GM23248 (cell line): ENCODE results near the gene HYI. TPM values are rescaled to one million over a fixed set of nuclear protein-coding genes. Genes with fewer than 3 reads are reported as not detected.
A peak's percentile ranks its signal among the peaks of the same experiment; 100 is the strongest.
"Not testable (repeated sequence)": the region's sequence is repeated elsewhere in the genome, so short reads cannot be mapped to it uniquely, and the experiment has no call there.

Source experiments
- DNase-seq: peaks from one replicate; pipeline ENCODE4 v3.0.0-alpha.2; 2015
- H2AFZ ChIP-seq: fragments of 200-600 bp; sonication (generic); 2 replicates; pipeline ENCODE4 v1.6.1; 2016; ENCODE audit warnings: antibody characterized with exemption
- H3F3A ChIP-seq: fragments of 200-600 bp; sonication (generic); 2 replicates; pipeline ENCODE4 v1.6.1; 2016; ENCODE audit warnings: mild to moderate bottlenecking, antibody characterized with exemption, mixed run types; ENCODE audit not compliant: insufficient read depth
- H3K27ac ChIP-seq: fragments of 200-600 bp; sonication (generic); 2 replicates; pipeline ENCODE4 v1.5.1; 2016; ENCODE audit warnings: mild to moderate bottlenecking
- H3K27me3 ChIP-seq: fragments of 200-600 bp; sonication (generic); replicated peaks from 2 replicates; pipeline ENCODE4 v1.6.1; 2016; ENCODE audit warnings: mild to moderate bottlenecking; ENCODE audit not compliant: insufficient read depth
- H3K36me3 ChIP-seq: fragments of 200-600 bp; sonication (generic); 2 replicates; pipeline ENCODE4 v1.6.1; 2016; ENCODE audit warnings: low read depth, mild to moderate bottlenecking
- H3K4me1 ChIP-seq: fragments of 200-600 bp; sonication (generic); 2 replicates; pipeline ENCODE4 v1.6.1; 2016; ENCODE audit warnings: mild to moderate bottlenecking; ENCODE audit not compliant: insufficient read depth
- H3K4me2 ChIP-seq: fragments of 200-600 bp; sonication (generic); one replicate; pipeline ENCODE4 v1.6.1; 2016; ENCODE audit warnings: mild to moderate bottlenecking; ENCODE audit not compliant: unreplicated experiment
- H3K4me3 ChIP-seq: fragments of 200-600 bp; sonication (generic); 2 replicates; pipeline ENCODE4 v1.5.1; 2016; ENCODE audit warnings: mild to moderate bottlenecking
- H3K79me2 ChIP-seq: fragments of 200-600 bp; sonication (generic); 2 replicates; pipeline ENCODE4 v1.6.1; 2016; ENCODE audit warnings: mild to moderate bottlenecking; ENCODE audit not compliant: insufficient read depth
- H3K9ac ChIP-seq: fragments of 200-600 bp; sonication (generic); 2 replicates; pipeline ENCODE4 v1.6.1; 2016; ENCODE audit warnings: mild to moderate bottlenecking
- H3K9me2 ChIP-seq: fragments of 200-600 bp; sonication (generic); 2 replicates; pipeline ENCODE4 v1.6.1; 2016; ENCODE audit warnings: mixed run types, mild to moderate bottlenecking, moderate library complexity; ENCODE audit not compliant: insufficient read depth
- H3K9me3 ChIP-seq: fragments of 200-600 bp; sonication (generic); one replicate; pipeline ENCODE4 v1.6.1; 2017; ENCODE audit warnings: low read depth
- H4K20me1 ChIP-seq: fragments of 200-600 bp; sonication (generic); 2 replicates; pipeline ENCODE4 v1.6.0; 2016; ENCODE audit not compliant: insufficient read depth
- EZH2 ChIP-seq: fragments of 200-600 bp; sonication (generic); IDR thresholded peaks from 2 replicates; pipeline ENCODE4 v1.6.1; 2018; ENCODE audit warnings: antibody characterized with exemption, mild to moderate bottlenecking; ENCODE audit not compliant: insufficient read depth, poor library complexity, severe bottlenecking
- EZH2phosphoT487 ChIP-seq: fragments of 200-600 bp; sonication (generic); IDR thresholded peaks from 2 replicates; pipeline ENCODE4 v1.6.1; 2018; ENCODE audit warnings: antibody characterized with exemption, moderate library complexity, mild to moderate bottlenecking, low read depth; ENCODE audit not compliant: insufficient read depth
- WGBS, 2 experiments: methylation state at CpG; one replicate each; pipeline ENCODE4 v1.1.6; 2015 to 2017; ENCODE audit warnings: low lambda C conversion rate in 2 of 2, low coverage in 1 of 2; ENCODE audit errors: missing lambda C conversion rate in 2 of 2; 5-methylcytosine and 5-hydroxymethylcytosine counted together
- in situ Hi-C: fragments of 300-500 bp; cut with MboI; formaldehyde crosslinking; loops from 2 replicates; pipeline ENCODE4 v1.15.0; 2020
- polyA plus RNA-seq: library from polyadenylated mRNA; unstranded; fragments of >200 nt; fragmentation: Nextera tagmentation; extraction: Ambion mirVana; gene quantifications from 2 replicates; pipeline ENCODE4 v1.2.1, GENCODE V29; 2016
- total RNA-seq: library from RNA; depleted of rRNA; stranded (reverse); fragments of >200 nt; shearing (Covaris generic); gene quantifications from 2 replicates; pipeline ENCODE4 v1.2.3, GENCODE V29; 2014; rRNA removed

HYI gene, protein sequence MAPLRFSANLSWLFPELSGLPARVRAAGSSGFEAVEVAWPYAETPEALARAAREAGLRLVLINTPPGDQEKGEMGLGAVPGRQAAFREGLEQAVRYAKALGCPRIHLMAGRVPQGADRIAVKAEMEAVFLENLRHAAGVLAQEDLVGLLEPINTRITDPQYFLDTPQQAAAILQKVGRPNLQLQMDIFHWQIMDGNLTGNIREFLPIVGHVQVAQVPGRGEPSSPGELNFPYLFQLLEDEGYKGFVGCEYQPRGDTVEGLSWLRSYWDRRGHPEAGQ
- total RNA-seq (28.5 and 35.7 TPM in 2 replicates), polyA plus RNA-seq (17.4 and 21.0 TPM in 2 replicates)

DNA sequence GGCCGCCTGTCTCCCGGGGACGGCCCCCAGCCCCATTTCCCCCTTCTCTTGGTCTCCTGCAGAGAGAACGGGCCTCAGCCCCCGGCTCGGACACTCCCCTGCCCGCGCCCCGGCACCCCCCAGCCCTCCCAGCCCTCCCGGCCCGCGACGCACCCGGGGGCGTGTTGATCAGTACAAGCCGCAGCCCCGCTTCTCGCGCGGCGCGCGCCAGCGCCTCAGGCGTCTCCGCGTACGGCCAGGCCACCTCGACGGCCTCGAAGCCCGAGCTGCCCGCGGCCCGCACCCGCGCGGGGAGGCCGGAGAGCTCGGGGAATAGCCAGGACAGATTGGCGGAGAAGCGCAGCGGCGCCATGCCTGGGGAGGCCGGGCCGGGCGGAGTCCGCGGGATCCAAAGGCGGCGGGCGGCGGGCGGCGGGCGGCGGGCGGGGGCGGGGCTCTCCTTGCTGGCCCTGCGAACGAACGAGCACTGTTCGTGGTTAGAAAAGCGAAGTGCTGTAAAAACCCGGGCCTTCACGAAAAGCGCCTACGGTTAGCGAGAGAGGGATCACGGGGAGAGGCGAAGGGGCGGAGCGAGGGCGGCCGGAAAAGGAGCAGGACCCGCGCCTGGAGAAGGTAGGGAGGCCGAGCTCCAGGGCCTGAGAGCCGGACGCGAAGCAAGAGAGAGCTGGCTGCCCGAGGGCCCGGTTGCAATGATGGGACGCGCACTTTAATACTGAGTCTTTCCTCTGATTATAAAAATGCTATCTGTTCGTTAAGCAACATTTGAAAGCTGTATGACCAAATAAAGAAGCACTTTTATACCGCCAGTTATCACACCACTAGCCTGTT lies at the start of gene HYI:
TSS of gene HYI (minus strand) at position 490 of the 828 bp plus-strand sequence. CDS start at position 352, 138 bp downstream.
- H3K9me3 ChIP-seq = no peaks in the 10 kb centered on the region
- H3K9me2 ChIP-seq = no peaks in the 10 kb centered on the region
- no peaks in the 10 kb centered on the region for H3K27me3 ChIP-seq
- H3K79me2 ChIP-seq = no peaks in the 10 kb centered on the region
- H3K36me3 ChIP-seq = no peaks in the 10 kb centered on the region
- peak; percentile 93 for DNase-seq
- no peaks in the 10 kb centered on the region for H4K20me1 ChIP-seq
- H3K9ac ChIP-seq = peak within 1 kb of the TSS; percentile 77
- peaks cover 4% of the 10 kb centered on the region; the same call in 1 of the 2 replicates for H3K4me1 ChIP-seq
- in situ Hi-C loops = no loop called here
- H3K4me2 ChIP-seq = peak within 1 kb of the TSS; percentile 94
- no peak for TF ChIP-seq EZH2
- TF ChIP-seq EZH2phosphoT487 = no peak
- peak within 1 kb of the TSS; percentile 76 for H2AFZ ChIP-seq
- peak within 1 kb of the TSS; percentile 63 for H3K27ac ChIP-seq
- WGBS, 2 experiments = 1% methylated on average over 50 to 87 of the region's 87 CpGs
- H3K4me3 ChIP-seq = peak within 1 kb of the TSS; percentile 74
- peaks cover 24% of the 10 kb centered on the region for H3F3A ChIP-seq

DNA sequence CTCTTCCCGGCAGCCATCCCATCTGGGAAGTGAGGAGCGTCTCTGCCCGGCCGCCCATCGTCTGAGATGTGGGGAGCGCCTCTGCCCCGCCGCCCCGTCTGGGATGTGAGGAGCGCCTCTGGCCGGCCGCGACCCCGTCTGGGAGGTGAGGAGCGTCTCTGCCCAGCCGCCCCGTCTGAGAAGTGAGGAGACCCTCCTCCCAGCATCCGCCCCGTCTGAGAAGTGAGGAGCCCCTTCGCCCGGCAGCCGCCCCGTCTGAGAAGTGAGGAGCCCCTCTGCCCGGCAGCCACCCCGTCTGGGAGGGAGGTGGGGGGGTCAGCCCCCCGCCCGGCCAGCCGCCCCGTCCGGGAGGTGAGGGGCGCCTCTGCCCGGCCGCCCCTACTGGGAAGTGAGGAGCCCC lies 48.1 kb upstream of the HYI start:
- H3K9me2 ChIP-seq, H3K36me3 ChIP-seq, DNase-seq, H3K4me3 ChIP-seq, H4K20me1 ChIP-seq, H3F3A ChIP-seq, H3K9me3 ChIP-seq, H3K79me2 ChIP-seq, H3K9ac ChIP-seq, in situ Hi-C loops, H3K27me3 ChIP-seq, H3K4me1 ChIP-seq, H2AFZ ChIP-seq, H3K27ac ChIP-seq, H3K4me2 ChIP-seq: not testable (repeated sequence)
- 93% methylated on average over 25 of the region's 33 CpGs; no CpG with 5 or more reads in 1 of the 2 experiments for WGBS, 2 experiments

DNA sequence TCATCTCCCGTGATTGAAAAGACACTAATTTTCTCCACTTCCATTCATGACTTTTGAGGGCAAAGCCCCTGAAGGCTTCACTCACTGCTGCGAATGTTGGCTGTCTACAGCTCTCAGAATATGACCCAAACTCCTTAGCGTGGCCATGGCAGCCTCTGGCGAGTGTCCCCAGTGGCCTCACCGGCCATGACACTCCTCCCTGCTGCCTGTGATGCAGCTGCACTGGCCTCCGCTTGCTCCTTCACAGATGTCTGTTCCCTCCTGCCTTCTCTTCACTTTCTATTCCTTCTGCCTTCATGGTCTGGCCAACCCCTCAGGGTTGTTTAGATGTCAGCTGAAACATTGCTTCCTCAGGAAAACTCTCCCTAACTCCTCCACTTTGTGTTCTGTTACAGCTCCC lies 46.2 kb upstream of the HYI start:
- H2AFZ ChIP-seq = no peak overlapping the region
- H4K20me1 ChIP-seq = no peaks in the 10 kb centered on the region
- H3K36me3 ChIP-seq = no peaks in the 10 kb centered on the region
- no peaks in the 10 kb centered on the region for H3K9me2 ChIP-seq
- H3K4me1 ChIP-seq = no peaks in the 10 kb centered on the region
- no peaks in the 10 kb centered on the region for H3K79me2 ChIP-seq
- no peak overlapping the region for H3K4me3 ChIP-seq
- no peaks in the 10 kb centered on the region for H3K9me3 ChIP-seq
- no peak for DNase-seq
- no peaks in the 10 kb centered on the region for H3F3A ChIP-seq
- TF ChIP-seq EZH2phosphoT487 = no peak
- no peak for TF ChIP-seq EZH2
- H3K9ac ChIP-seq = no peak overlapping the region
- in situ Hi-C loops = no loop called here
- no peak overlapping the region for H3K4me2 ChIP-seq
- no peak overlapping the region for H3K27ac ChIP-seq
- 69 to 77% methylated on average over 6 of the region's 6 CpGs for WGBS, 2 experiments
- H3K27me3 ChIP-seq = no peaks in the 10 kb centered on the region

DNA sequence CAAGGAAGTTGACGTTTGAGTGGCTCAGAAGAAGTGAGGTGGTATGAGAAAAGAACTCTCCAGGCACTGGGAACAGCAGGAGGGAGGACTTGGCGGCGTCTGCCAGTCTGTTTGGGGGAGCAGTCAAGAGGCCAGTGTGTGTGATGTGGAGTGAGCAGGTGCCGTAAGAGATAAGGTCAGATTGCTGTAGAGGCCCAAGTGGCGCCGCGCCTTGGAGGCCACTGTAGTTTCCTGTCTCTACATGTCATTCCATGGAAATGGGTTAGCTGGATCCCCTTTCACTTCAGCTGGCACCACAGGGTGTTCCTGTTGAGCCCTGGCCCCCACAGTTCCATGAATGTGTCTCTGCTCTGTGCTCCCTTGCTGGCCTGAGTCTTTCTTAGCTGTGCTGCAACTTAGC lies 41.5 kb upstream of the HYI start:
- H2AFZ ChIP-seq = no peak overlapping the region
- no peak overlapping the region for H3K9ac ChIP-seq
- no peaks in the 10 kb centered on the region for H3K79me2 ChIP-seq
- in situ Hi-C loops = no loop called here
- no peak overlapping the region for H3K27ac ChIP-seq
- H3K9me3 ChIP-seq = no peaks in the 10 kb centered on the region
- H3K4me2 ChIP-seq = no peak overlapping the region
- H3K9me2 ChIP-seq = no peaks in the 10 kb centered on the region
- peaks cover 4% of the 10 kb centered on the region; the same call in 1 of the 2 replicates for H3K4me1 ChIP-seq
- no peak for DNase-seq
- no peaks in the 10 kb centered on the region for H4K20me1 ChIP-seq
- H3F3A ChIP-seq = no peaks in the 10 kb centered on the region
- H3K36me3 ChIP-seq = no peaks in the 10 kb centered on the region
- 88 to 92% methylated on average over 7 of the region's 7 CpGs for WGBS, 2 experiments
- TF ChIP-seq EZH2phosphoT487 (no peak), EZH2 (no peak)
- H3K4me3 ChIP-seq = no peak overlapping the region
- no peaks in the 10 kb centered on the region for H3K27me3 ChIP-seq
